Endothelial cell of umbilical vein (primary cell): ENCODE data around the gene RELN. TPM values are rescaled to one million over a fixed set of nuclear protein-coding genes. Genes with fewer than 3 reads are reported as not detected.

ENCODE experiments used
- BruUV-seq: library from RNA; stranded (reverse); fragments of 400-500 nt; replicated peaks from 2 replicates; lab custom pipeline; 2021; lab: Mats Ljungman, UMichigan
- CTCF ChIA-PET: fragments of 300-600, 350-600 bp; sonication (Branson Sonifier 250); formaldehyde crosslinking; loops from one replicate; lab custom pipeline; 2021; ENCODE audit warnings: antibody characterized with exemption, inconsistent platforms; lab: Charles Lee
- POLR2A ChIA-PET: fragments of 300-600, 350-600 bp; sonication (Branson Sonifier 250); formaldehyde crosslinking; loops from one replicate; lab custom pipeline; 2021; ENCODE audit warnings: antibody characterized with exemption, inconsistent platforms; lab: Charles Lee
- DNase-seq: peaks from one replicate; pipeline ENCODE4 v3.0.0-alpha.2; 2011; ENCODE audit warnings: low read depth, low spot score
- FAIRE-seq: peaks from 2 replicates; lab custom pipeline; 2011; peaks lifted over from hg19 to GRCh38; lab: Jason Lieb, UNC
- H2AFZ ChIP-seq: 2 replicates; pipeline ENCODE4 v1.6.0; 2012; ENCODE audit warnings: low read depth, low read length, control low read depth, inconsistent platforms
- H3K27ac ChIP-seq: 2 replicates; pipeline ENCODE4 v1.5.1; 2011; ENCODE audit warnings: low read depth, mild to moderate bottlenecking, control low read depth, low read length, moderate library complexity; ENCODE audit not compliant: insufficient read depth
- H3K27me3 ChIP-seq, 2 experiments: 2 replicates each; pipeline versions ENCODE4 v1.6.0 to v1.6.1; 2011; ENCODE audit warnings: low read length in 2 of 2, mixed read lengths in 1 of 2; ENCODE audit not compliant: control insufficient read depth in 2 of 2, insufficient read depth in 2 of 2
- H3K36me3 ChIP-seq, 2 experiments: 2 replicates in 1 of 2; 3 replicates in 1 of 2; pipeline ENCODE4 v1.5.1; 2011; ENCODE audit warnings: low read length in 2 of 2, mild to moderate bottlenecking in 1 of 2, moderate library complexity in 1 of 2; ENCODE audit not compliant: control insufficient read depth in 2 of 2, insufficient read depth in 2 of 2; ENCODE audit errors: extremely low read depth in 1 of 2
- H3K4me1 ChIP-seq: 3 replicates; pipeline ENCODE4 v1.5.1; 2011; ENCODE audit warnings: mild to moderate bottlenecking, low read length; ENCODE audit not compliant: control insufficient read depth, insufficient read depth; ENCODE audit errors: extremely low read depth
- H3K4me2 ChIP-seq: 2 replicates; pipeline ENCODE4 v1.6.1; 2011; ENCODE audit warnings: low read length, control low read depth, mixed read lengths; ENCODE audit not compliant: insufficient read depth
- H3K4me3 ChIP-seq, 3 experiments: fragments of 200-600 bp in 1 of 3; sonication (generic), shearing (Covaris generic) in 1 of 3; replicated peaks in 1 of 3; 2 replicates each; pipeline ENCODE4 v1.5.1; 2011 to 2016; ENCODE audit warnings: control low read depth in 3 of 3, low read length in 3 of 3, mild to moderate bottlenecking in 2 of 3, inconsistent platforms in 1 of 3, low read depth in 1 of 3, moderate library complexity in 1 of 3; ENCODE audit not compliant: insufficient read depth in 1 of 3
- H3K79me2 ChIP-seq: 2 replicates; pipeline ENCODE4 v1.6.0; 2012; ENCODE audit warnings: low read length, inconsistent platforms; ENCODE audit not compliant: control insufficient read depth, insufficient read depth
- H3K9ac ChIP-seq: replicated peaks from 2 replicates; pipeline ENCODE3; 2011; ENCODE audit warnings: low read length, control low read depth; ENCODE audit not compliant: insufficient read depth; ENCODE audit errors: extremely low read depth
- H3K9me1 ChIP-seq: replicated peaks from 3 replicates; pipeline ENCODE4 v1.6.0; 2011; ENCODE audit warnings: mild to moderate bottlenecking, low read length; ENCODE audit not compliant: control insufficient read depth, insufficient read depth; ENCODE audit errors: extremely low read depth
- H3K9me3 ChIP-seq: replicated peaks from 2 replicates; pipeline ENCODE4 v1.5.1; 2012; ENCODE audit warnings: low read length, inconsistent platforms; ENCODE audit not compliant: control insufficient read depth, insufficient read depth
- H4K20me1 ChIP-seq: replicated peaks from 2 replicates; pipeline ENCODE3; 2011; ENCODE audit warnings: mild to moderate bottlenecking, low read length; ENCODE audit not compliant: control insufficient read depth, insufficient read depth; ENCODE audit errors: extremely low read depth
- GATA2 ChIP-seq: IDR thresholded peaks from 2 replicates; pipeline ENCODE4 v1.7.0; 2011; ENCODE audit warnings: low read depth, mild to moderate bottlenecking, moderate library complexity, mixed read lengths, low read length; ENCODE audit not compliant: insufficient read length, insufficient read depth
- dilution Hi-C: fragments of 300-500 bp; cut with MboI; formaldehyde crosslinking; loops from one replicate; pipeline ENCODE4 v1.15.0; 2019; ENCODE audit warnings: low sequenced_read_pairs; ENCODE audit not compliant: extremely low pct_ligation_motif_present
- intact Hi-C: fragments of 100-400 bp; cut with micrococcal nuclease; formaldehyde crosslinking; loops from one replicate; pipeline ENCODE4 v1.10.0; 2022
- polyA plus RNA-seq, 4 experiments: library from polyadenylated mRNA; depleted of rRNA in 3 of 4; stranded (reverse) in 3 of 4; unstranded in 1 of 4; fragments of >200 nt; gene quantifications; 2 replicates each; pipeline versions ENCODE4 v1.2.1 to v1.2.3, GENCODE V29; 2011 to 2012; ENCODE audit warnings: missing spikeins in 1 of 4
- total RNA-seq: library from RNA; stranded (reverse); gene quantifications from 2 replicates; pipeline ENCODE4 v1.2.3, GENCODE V29; 2021
- TF ChIP-seq, protein P1 (sequence below), 2 donors: IDR thresholded peaks; 1 replicate in 1 of 2; 2 replicates in 1 of 2; pipeline ENCODE4 v1.5.1; 2011; ENCODE audit warnings: low read length in 2 of 2, mild to moderate bottlenecking in 2 of 2, moderate library complexity in 2 of 2, control low read depth in 1 of 2, inconsistent platforms in 1 of 2, low read depth in 1 of 2; ENCODE audit not compliant: insufficient read depth in 1 of 2; ENCODE audit errors: extremely low read depth in 1 of 2

Gene RELN
- total and polyA plus RNA-seq, 2 donors (not counting 3 experiments of a cell fraction or from before 2014, with no cell fraction given), result 0.15 to 0.22 TPM

DNA sequence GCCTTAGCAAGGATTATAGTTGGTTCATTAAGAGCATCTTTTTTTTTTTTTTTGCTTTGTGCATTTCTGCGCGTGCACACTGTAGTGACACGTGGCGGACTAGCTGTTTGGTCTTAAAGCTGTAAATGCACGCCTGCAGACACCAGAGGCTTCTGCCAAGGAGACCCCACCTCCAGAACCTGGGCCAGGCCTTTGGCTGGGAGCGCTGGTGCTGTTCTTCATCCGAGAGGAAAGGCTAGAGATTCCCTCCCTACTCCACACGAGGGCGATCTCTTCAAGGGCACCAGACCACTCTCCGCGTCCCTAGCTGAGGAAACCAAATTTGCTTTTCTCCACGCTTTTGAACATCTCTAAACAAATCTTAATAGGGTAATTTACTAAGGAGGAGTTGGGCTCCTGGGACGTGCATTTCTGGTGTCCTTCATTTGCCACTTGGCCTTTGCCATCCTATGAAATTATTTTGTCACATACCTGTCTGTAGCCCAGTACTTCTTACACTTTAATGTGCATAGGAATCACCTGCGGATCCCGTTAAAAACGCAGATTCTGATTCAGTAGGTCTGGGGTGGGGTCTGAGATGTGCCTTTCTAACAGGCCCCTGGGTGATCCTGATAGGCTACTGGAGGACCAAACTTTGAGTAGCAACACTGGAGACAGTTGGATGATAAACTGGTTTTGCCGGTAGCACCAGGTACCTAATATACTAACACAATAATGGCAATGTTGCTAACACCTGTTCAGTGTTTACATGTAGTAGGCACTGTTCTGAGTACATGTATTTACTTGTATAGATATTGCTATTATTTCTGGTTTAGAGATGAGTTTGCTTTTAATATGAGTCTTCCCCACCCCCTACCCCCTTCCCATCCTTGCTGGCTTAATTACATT lies 542.1 kb downstream of the RELN start:
- no peak overlapping the region for H3K27ac ChIP-seq
- no TSS peak for BruUV-seq
- ChIA-PET CTCF (interaction anchor here (0.5 to 1.4 kb wide), 5 partner anchors 10 to 821 kb away, joined by 3 to 9 read pairs (median 5); no protein-coding TSS in a partner anchor), POLR2A (no interaction called here)
- no peaks in the 10 kb centered on the region for H3K9me1 ChIP-seq
- dilution Hi-C loops (no loop called here), intact Hi-C loops (loop anchor here (1.0 to 5.0 kb wide), 3 partner anchors 150 to 713 kb away; partner anchors contain the start of gene PMPCB)
- H4K20me1 ChIP-seq, result no peaks in the 10 kb centered on the region
- H3K36me3 ChIP-seq, result no peaks in the 10 kb centered on the region
- H2AFZ ChIP-seq, result no peak overlapping the region
- no peaks in the 10 kb centered on the region for H3K79me2 ChIP-seq
- H3K4me1 ChIP-seq, result peaks cover 7% of the 10 kb centered on the region
- no peak overlapping the region for H3K4me2 ChIP-seq
- no peak overlapping the region for H3K4me3 ChIP-seq
- H3K9ac ChIP-seq, result no peak overlapping the region
- H3K27me3 ChIP-seq, result peaks cover 35 to 46% of the 10 kb centered on the region in 2 experiments
- TF ChIP-seq GATA2, result no peak
- TF ChIP-seq, protein P1, sequence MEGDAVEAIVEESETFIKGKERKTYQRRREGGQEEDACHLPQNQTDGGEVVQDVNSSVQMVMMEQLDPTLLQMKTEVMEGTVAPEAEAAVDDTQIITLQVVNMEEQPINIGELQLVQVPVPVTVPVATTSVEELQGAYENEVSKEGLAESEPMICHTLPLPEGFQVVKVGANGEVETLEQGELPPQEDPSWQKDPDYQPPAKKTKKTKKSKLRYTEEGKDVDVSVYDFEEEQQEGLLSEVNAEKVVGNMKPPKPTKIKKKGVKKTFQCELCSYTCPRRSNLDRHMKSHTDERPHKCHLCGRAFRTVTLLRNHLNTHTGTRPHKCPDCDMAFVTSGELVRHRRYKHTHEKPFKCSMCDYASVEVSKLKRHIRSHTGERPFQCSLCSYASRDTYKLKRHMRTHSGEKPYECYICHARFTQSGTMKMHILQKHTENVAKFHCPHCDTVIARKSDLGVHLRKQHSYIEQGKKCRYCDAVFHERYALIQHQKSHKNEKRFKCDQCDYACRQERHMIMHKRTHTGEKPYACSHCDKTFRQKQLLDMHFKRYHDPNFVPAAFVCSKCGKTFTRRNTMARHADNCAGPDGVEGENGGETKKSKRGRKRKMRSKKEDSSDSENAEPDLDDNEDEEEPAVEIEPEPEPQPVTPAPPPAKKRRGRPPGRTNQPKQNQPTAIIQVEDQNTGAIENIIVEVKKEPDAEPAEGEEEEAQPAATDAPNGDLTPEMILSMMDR (IDR thresholded peaks at IDR 0.05; ENCODE audit: extremely low read depth in 1 of 2, insufficient read depth in 1 of 2, low read depth in 1 of 2, low read length in 2 of 2), result peak; percentile 59 to 83
- H3K9me3 ChIP-seq, result no peaks in the 10 kb centered on the region
- FAIRE-seq (peak; percentile 80), DNase-seq (peak; percentile 39)
